Caco-2 (cell line): Measurements from ENCODE around the gene LACTBL1. TPM values are rescaled to one million over a fixed set of nuclear protein-coding genes. Genes with fewer than 3 reads are reported as not detected.
"Not testable (repeated sequence)": the region's sequence is repeated elsewhere in the genome, so short reads cannot be mapped to it uniquely, and the experiment has no call there.

Source experiments
- BruUV-seq: library from RNA; stranded (reverse); fragments of 400-500 nt; replicated peaks from 2 replicates; lab custom pipeline; 2021; lab: Mats Ljungman, UMichigan
- CTCF ChIA-PET: fragments of 300-600 bp; sonication (Branson Sonifier 250); formaldehyde crosslinking; loops from one replicate; lab custom pipeline; 2022; ENCODE audit warnings: antibody characterized with exemption; lab: Charles Lee
- POLR2A ChIA-PET: fragments of 300-600 bp; sonication (Branson Sonifier 250); formaldehyde crosslinking; loops from one replicate; lab custom pipeline; 2022; ENCODE audit warnings: antibody characterized with exemption; lab: Charles Lee
- DNase-seq, 2 experiments: peaks; one replicate each; pipeline versions ENCODE4 v3.0.0 to v3.0.0-alpha.2; 2020 to 2022
- H3K27me3 ChIP-seq: replicated peaks from 2 replicates; pipeline ENCODE4 v1.6.0; 2011; ENCODE audit warnings: low read length; ENCODE audit not compliant: control insufficient read depth, insufficient read depth
- H3K36me3 ChIP-seq: 2 replicates; pipeline ENCODE4 v1.5.1; 2011; ENCODE audit warnings: low read length; ENCODE audit not compliant: control insufficient read depth, insufficient read depth
- H3K4me1 ChIP-seq: fragments of 250-450 bp; sonication (Bioruptor Pico); 2 replicates; pipeline ENCODE4 v1.5.1; 2020; ENCODE audit warnings: mild to moderate bottlenecking
- H3K4me3 ChIP-seq: 2 replicates; pipeline ENCODE4 v1.5.1; 2011; ENCODE audit warnings: low read depth, mild to moderate bottlenecking, control low read depth, low read length
- H3K9me3 ChIP-seq: fragments of 250-450 bp; sonication (Bioruptor Pico); 2 replicates; pipeline ENCODE4 v1.5.1; 2020; ENCODE audit warnings: mild to moderate bottlenecking, moderate library complexity
- H3K27ac Mint-ChIP-seq: one replicate; pipeline ENCODE4 v1.8.0; 2022; ENCODE audit warnings: mixed read lengths; ENCODE audit not compliant: unreplicated experiment
- H3K27me3 Mint-ChIP-seq: one replicate; pipeline ENCODE4 v1.8.0; 2022; ENCODE audit warnings: mixed read lengths; ENCODE audit not compliant: insufficient read depth, unreplicated experiment
- H3K36me3 Mint-ChIP-seq: one replicate; pipeline ENCODE4 v1.8.0; 2022; ENCODE audit warnings: mild to moderate bottlenecking, mixed read lengths; ENCODE audit not compliant: insufficient read depth, unreplicated experiment
- H3K4me1 Mint-ChIP-seq: one replicate; pipeline ENCODE4 v1.8.0; 2022; ENCODE audit warnings: low read depth, mixed read lengths; ENCODE audit not compliant: unreplicated experiment
- H3K4me3 Mint-ChIP-seq: one replicate; pipeline ENCODE4 v1.8.0; 2022; ENCODE audit warnings: mild to moderate bottlenecking, moderate library complexity, mixed read lengths; ENCODE audit not compliant: unreplicated experiment
- H3K9me3 Mint-ChIP-seq: one replicate; pipeline ENCODE4 v1.8.0; 2022; ENCODE audit warnings: mixed read lengths; ENCODE audit not compliant: unreplicated experiment
- intact Hi-C: fragments of 100-400 bp; cut with micrococcal nuclease; formaldehyde crosslinking; loops from one replicate; pipeline ENCODE4 v1.10.0; 2022; ENCODE audit not compliant: unreplicated experiment
- total RNA-seq: library from RNA; stranded (reverse); gene quantifications from 2 replicates; pipeline ENCODE4 v1.2.3, GENCODE V29; 2022
- TF ChIP-seq, protein P1 (sequence below), 2 experiments: fragments of 200-600 bp in 1 of 2; IDR thresholded peaks; 1 replicate in 1 of 2; 2 replicates in 1 of 2; pipeline versions ENCODE4 v1.5.1 to v1.8.0; 2011 to 2022; ENCODE audit warnings: antibody characterized with exemption in 1 of 2, control low read depth in 1 of 2, inconsistent platforms in 1 of 2, low read depth in 1 of 2, low read length in 1 of 2, mild to moderate bottlenecking in 1 of 2, moderate library complexity in 1 of 2; ENCODE audit not compliant: insufficient read depth in 1 of 2, severe bottlenecking in 1 of 2, unreplicated experiment in 1 of 2

LACTBL1 gene
- total RNA-seq, 1 experiment from 2014 or later, result not detected

DNA sequence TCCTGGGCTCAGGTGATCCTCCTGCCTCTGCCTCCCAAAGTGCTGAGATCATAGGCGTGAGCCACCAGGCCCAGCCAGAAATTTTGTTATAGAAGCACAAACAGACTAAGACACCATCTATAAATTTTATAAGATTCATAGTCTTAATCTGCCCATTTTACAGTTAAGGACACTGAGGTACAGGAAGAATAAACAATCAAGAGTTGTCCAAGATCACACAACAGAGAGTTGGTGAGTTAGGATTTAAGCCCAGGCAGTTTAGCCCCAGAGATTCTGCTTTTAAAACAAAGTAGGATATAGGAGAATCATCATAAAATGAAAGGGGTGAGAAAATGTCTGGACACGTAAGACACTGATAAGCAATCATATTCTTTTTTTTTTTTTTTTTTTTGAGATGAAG, 36.2 kb upstream of the LACTBL1 start:
- intact Hi-C loops, result no loop called here
- Mint-ChIP-seq H3K4me1 (no peaks in the 10 kb centered on the region), H3K9me3 (no peaks in the 10 kb centered on the region), H3K27ac (no peak overlapping the region), H3K36me3 (no peaks in the 10 kb centered on the region), H3K27me3 (no peaks in the 10 kb centered on the region), H3K4me3 (no peak overlapping the region)
- TF ChIP-seq, protein P1, sequence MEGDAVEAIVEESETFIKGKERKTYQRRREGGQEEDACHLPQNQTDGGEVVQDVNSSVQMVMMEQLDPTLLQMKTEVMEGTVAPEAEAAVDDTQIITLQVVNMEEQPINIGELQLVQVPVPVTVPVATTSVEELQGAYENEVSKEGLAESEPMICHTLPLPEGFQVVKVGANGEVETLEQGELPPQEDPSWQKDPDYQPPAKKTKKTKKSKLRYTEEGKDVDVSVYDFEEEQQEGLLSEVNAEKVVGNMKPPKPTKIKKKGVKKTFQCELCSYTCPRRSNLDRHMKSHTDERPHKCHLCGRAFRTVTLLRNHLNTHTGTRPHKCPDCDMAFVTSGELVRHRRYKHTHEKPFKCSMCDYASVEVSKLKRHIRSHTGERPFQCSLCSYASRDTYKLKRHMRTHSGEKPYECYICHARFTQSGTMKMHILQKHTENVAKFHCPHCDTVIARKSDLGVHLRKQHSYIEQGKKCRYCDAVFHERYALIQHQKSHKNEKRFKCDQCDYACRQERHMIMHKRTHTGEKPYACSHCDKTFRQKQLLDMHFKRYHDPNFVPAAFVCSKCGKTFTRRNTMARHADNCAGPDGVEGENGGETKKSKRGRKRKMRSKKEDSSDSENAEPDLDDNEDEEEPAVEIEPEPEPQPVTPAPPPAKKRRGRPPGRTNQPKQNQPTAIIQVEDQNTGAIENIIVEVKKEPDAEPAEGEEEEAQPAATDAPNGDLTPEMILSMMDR (IDR thresholded peaks at IDR 0.05; ENCODE audit: insufficient read depth in 1 of 2, low read depth in 1 of 2, low read length in 1 of 2, severe bottlenecking in 1 of 2, unreplicated experiment in 1 of 2), result no peak
- ChIA-PET CTCF (no interaction called here), POLR2A (no interaction called here)
- H3K9me3 ChIP-seq, result no peaks in the 10 kb centered on the region
- H3K36me3 ChIP-seq, result no peaks in the 10 kb centered on the region
- H3K4me1 ChIP-seq, result no peaks in the 10 kb centered on the region
- BruUV-seq, result no TSS peak
- no peaks in the 10 kb centered on the region for H3K27me3 ChIP-seq
- DNase-seq, result no peak
- no peak overlapping the region for H3K4me3 ChIP-seq

DNA sequence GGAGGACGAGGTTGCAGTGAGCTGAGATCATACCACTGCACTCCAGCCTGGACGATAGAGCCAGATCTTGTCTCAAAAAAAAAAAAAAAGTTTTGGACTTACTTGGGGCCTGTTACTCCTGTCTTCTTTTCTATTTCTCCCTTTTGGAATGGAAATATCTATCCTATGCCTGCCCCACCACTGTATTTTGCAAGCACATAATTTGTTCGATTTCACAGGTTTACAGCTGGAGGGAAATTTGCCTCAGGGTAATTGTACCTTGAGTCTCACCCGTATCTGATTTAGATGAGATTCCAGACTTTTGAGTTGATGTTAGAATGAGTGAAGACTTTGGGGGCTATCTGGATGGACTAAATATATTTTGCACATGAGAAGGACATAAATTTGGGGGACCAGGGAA, 34.4 kb upstream of the LACTBL1 start:
- Mint-ChIP-seq H3K27ac (no peak overlapping the region), H3K27me3 (no peaks in the 10 kb centered on the region), H3K9me3 (no peaks in the 10 kb centered on the region), H3K4me3 (no peak overlapping the region), H3K36me3 (no peaks in the 10 kb centered on the region), H3K4me1 (no peaks in the 10 kb centered on the region)
- Histone ChIP-seq H3K4me1 (no peaks in the 10 kb centered on the region), H3K27me3 (no peaks in the 10 kb centered on the region), H3K4me3 (no peak overlapping the region), H3K36me3 (no peaks in the 10 kb centered on the region), H3K9me3 (no peaks in the 10 kb centered on the region)
- BruUV-seq, result no TSS peak
- no peak for DNase-seq
- ChIA-PET POLR2A (no interaction called here), CTCF (no interaction called here)
- TF ChIP-seq, protein P1 (IDR thresholded peaks at IDR 0.05; ENCODE audit: insufficient read depth in 1 of 2, low read depth in 1 of 2, low read length in 1 of 2, severe bottlenecking in 1 of 2, unreplicated experiment in 1 of 2), result no peak
- intact Hi-C loops, result no loop called here

DNA sequence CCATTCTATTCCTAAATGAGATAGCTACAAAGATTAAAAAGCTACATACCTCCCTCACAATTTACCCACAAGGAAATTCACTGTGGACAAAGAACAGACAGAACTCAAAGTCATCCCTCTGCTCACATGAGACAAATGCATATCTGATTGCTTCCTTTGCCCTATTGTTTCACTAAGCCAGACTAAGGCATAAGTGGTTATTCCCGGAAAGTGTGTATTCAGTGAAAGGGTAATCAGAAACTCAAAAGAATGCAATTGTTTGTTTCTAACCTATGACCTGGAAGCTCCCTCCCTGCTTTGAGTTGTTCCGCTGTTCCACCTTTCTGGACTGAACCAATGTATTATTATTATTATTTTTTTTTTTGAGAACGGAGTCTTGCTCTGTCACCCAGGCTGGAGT, 32.1 kb upstream of the LACTBL1 start:
- H3K4me3 Mint-ChIP-seq, H3K36me3 Mint-ChIP-seq, H3K4me1 Mint-ChIP-seq, DNase-seq, H3K4me1 ChIP-seq, H3K36me3 ChIP-seq, H3K4me3 ChIP-seq, POLR2A ChIA-PET, intact Hi-C loops, H3K27ac Mint-ChIP-seq, H3K27me3 ChIP-seq, CTCF ChIA-PET, H3K27me3 Mint-ChIP-seq, H3K9me3 ChIP-seq, H3K9me3 Mint-ChIP-seq, BruUV-seq: not testable (repeated sequence)

DNA sequence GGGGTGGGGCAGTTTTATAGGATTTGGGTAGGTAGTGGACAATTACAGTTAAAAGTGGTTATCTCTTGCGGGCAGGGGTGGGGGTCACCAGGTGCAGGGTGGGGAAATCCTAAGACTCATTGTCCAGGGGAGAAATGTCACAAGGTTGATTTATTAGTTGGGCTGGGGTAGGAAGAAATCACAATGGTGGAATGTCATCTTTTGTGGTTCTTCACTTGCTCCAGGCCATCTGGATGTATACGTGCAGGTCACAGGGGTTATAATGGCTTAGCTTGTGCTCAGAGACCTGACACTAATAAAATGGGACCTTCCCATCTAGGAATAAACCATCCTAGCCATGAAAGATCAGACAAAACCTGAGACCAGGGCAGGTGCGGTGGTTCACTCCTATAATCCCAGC, 31.4 kb upstream of the LACTBL1 start:
- Histone ChIP-seq H3K27me3 (no peaks in the 10 kb centered on the region), H3K4me1 (no peaks in the 10 kb centered on the region), H3K9me3 (0 out of 2 replicates have a peak, but pooled peaks cover 4% of the 10 kb centered on the region), H3K36me3 (no peaks in the 10 kb centered on the region), H3K4me3 (no peak overlapping the region)
- Mint-ChIP-seq H3K27me3 (no peaks in the 10 kb centered on the region), H3K36me3 (no peaks in the 10 kb centered on the region), H3K27ac (no peak overlapping the region), H3K4me1 (no peaks in the 10 kb centered on the region), H3K9me3 (no peaks in the 10 kb centered on the region), H3K4me3 (no peak overlapping the region)
- no TSS peak for BruUV-seq
- intact Hi-C loops, result no loop called here
- TF ChIP-seq, protein P1 (IDR thresholded peaks at IDR 0.05; ENCODE audit: insufficient read depth in 1 of 2, low read depth in 1 of 2, low read length in 1 of 2, severe bottlenecking in 1 of 2, unreplicated experiment in 1 of 2), result no peak
- no peak for DNase-seq
- ChIA-PET POLR2A (no interaction called here), CTCF (no interaction called here)

DNA sequence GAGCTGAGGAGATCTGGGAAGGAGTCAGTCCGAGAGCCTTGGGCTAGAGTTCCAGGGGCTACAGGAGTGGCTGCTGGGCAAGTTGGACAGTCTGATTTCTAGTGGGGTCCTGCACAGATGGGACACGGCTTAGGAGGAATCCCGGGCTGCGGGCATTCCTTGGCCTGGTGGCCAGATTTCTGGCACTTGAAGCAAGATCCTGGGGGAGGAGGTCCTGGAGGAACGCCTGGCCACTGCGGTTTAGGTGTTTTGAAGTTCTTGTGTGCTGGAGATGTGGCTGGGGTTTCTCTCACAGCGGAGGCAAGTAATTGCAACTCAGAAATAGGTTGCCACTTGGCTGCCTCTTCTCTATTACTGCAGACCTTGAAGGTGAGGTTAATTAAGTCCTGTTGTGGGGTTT, 29.6 kb upstream of the LACTBL1 start:
- H3K9me3 ChIP-seq, CTCF ChIA-PET, H3K9me3 Mint-ChIP-seq, H3K4me3 ChIP-seq, H3K27me3 Mint-ChIP-seq, H3K27me3 ChIP-seq, H3K36me3 Mint-ChIP-seq, H3K4me3 Mint-ChIP-seq, H3K4me1 Mint-ChIP-seq, BruUV-seq, POLR2A ChIA-PET, H3K4me1 ChIP-seq, intact Hi-C loops, DNase-seq, H3K27ac Mint-ChIP-seq, H3K36me3 ChIP-seq: not testable (repeated sequence)
